HepG2 (cell line): ENCODE results near the gene ARHGAP36. TPM values are rescaled to one million over a fixed set of nuclear protein-coding genes. Genes with fewer than 3 reads are reported as not detected.

ENCODE experiments used
- ATAC-seq: fragments of 200-7000 bp; cut with Tn5 transposase; 3 replicates; pipeline ENCODE4 v1.9.1; 2020; ENCODE audit warnings: mild to moderate bottlenecking, moderate library complexity
- BruUV-seq: library from RNA; stranded (reverse); fragments of 400-500 nt; replicated peaks from 2 replicates; lab custom pipeline; 2021; lab: Mats Ljungman, UMichigan
- CTCF ChIA-PET: fragments of 300-600 bp; formaldehyde crosslinking; extraction: SDS; loops from one replicate; lab custom pipeline; 2021; ENCODE audit warnings: low total read pairs, inconsistent platforms, low intra/inter-chr PET ratio; lab: Yijun Ruan, JAX
- POLR2A ChIA-PET: fragments of 350-600 bp; sonication (Branson Sonifier 250); formaldehyde crosslinking; loops from one replicate; lab custom pipeline; 2020; ENCODE audit warnings: antibody characterized with exemption, inconsistent platforms; lab: Yijun Ruan, JAX
- DNase-seq: peaks from one replicate; pipeline ENCODE4 v3.0.0-alpha.2; 2015; ENCODE audit warnings: low spot score
- FAIRE-seq: peaks from 3 replicates; lab custom pipeline; 2011; peaks lifted over from hg19 to GRCh38; lab: Jason Lieb, UNC
- H2AFZ ChIP-seq: one replicate; pipeline ENCODE4 v1.6.1; 2011; ENCODE audit warnings: low read length, inconsistent platforms
- H3K27ac ChIP-seq: fragments of 300-600 bp; 3 replicates; pipeline ENCODE4 v1.8.0; 2011; ENCODE audit warnings: mixed run types, mild to moderate bottlenecking, mixed read lengths, low read length, inconsistent platforms; ENCODE audit not compliant: insufficient read depth; ENCODE audit errors: extremely low read length
- H3K27me3 ChIP-seq, 2 experiments: fragments of 200-600 bp in 1 of 2; 2 replicates in 1 of 2; 3 replicates in 1 of 2; pipeline versions ENCODE4 v1.6.0 to v1.8.0; 2011; ENCODE audit warnings: low read length in 2 of 2, mild to moderate bottlenecking in 2 of 2, moderate library complexity in 2 of 2, inconsistent platforms in 1 of 2; ENCODE audit not compliant: insufficient read depth in 2 of 2, control insufficient read depth in 1 of 2
- H3K36me3 ChIP-seq, 2 experiments: fragments of 200-600 bp in 1 of 2; replicated peaks in 1 of 2; 2 replicates in 1 of 2; 3 replicates in 1 of 2; pipeline versions ENCODE4 v1.5.1 to v1.8.0; 2011; ENCODE audit warnings: low read length in 2 of 2, inconsistent platforms in 1 of 2; ENCODE audit not compliant: insufficient read depth in 2 of 2, control insufficient read depth in 1 of 2
- H3K4me1 ChIP-seq: 2 replicates; pipeline ENCODE4 v1.5.1; 2012; ENCODE audit warnings: low read length, inconsistent platforms; ENCODE audit not compliant: insufficient read depth
- H3K4me2 ChIP-seq: 2 replicates; pipeline ENCODE4 v1.6.0; 2011; ENCODE audit warnings: low read depth, low read length, inconsistent platforms
- H3K4me3 ChIP-seq, 3 experiments: fragments of 200-600 bp in 1 of 3; sonication (generic), shearing (Covaris generic) in 1 of 3; replicated peaks in 1 of 3; 2 replicates each; pipeline ENCODE4 v1.5.1; 2011 to 2016; ENCODE audit warnings: low read length in 3 of 3, inconsistent platforms in 2 of 3, low read depth in 2 of 3, mild to moderate bottlenecking in 2 of 3, control low read depth in 1 of 3, mixed read lengths in 1 of 3; ENCODE audit not compliant: insufficient read depth in 1 of 3
- H3K79me2 ChIP-seq: one replicate; pipeline ENCODE4 v1.6.1; 2011; ENCODE audit warnings: low read length, inconsistent platforms; ENCODE audit not compliant: insufficient read depth
- H3K9ac ChIP-seq: 2 replicates; pipeline ENCODE4 v1.6.0; 2011; ENCODE audit warnings: mild to moderate bottlenecking, low read depth, low read length, inconsistent platforms; ENCODE audit not compliant: insufficient read depth
- H3K9me3 ChIP-seq: 2 replicates; pipeline ENCODE4 v1.5.1; 2012; ENCODE audit warnings: mild to moderate bottlenecking, low read length
- H4K20me1 ChIP-seq: 2 replicates; pipeline ENCODE4 v1.6.0; 2011; ENCODE audit warnings: inconsistent platforms, mild to moderate bottlenecking, low read length, moderate library complexity; ENCODE audit not compliant: insufficient read depth
- BCL6 ChIP-seq: IDR thresholded peaks from 2 replicates; pipeline ENCODE4 v1.6.1; 2016; ENCODE audit warnings: missing genetic modification reagents, missing compliant biosample characterization
- FOSL2 ChIP-seq: sonication (generic); formaldehyde crosslinking; IDR thresholded peaks from 2 replicates; pipeline ENCODE4 v1.4.0; 2020; ENCODE audit warnings: missing genetic modification reagents
- FOXK2 ChIP-seq: fragments of 450-650 bp; IDR thresholded peaks from 2 replicates; pipeline ENCODE4 v1.6.1; 2016
- HOXA5 ChIP-seq: sonication (generic); formaldehyde crosslinking; IDR thresholded peaks from 2 replicates; pipeline ENCODE4 v1.4.0; 2020; ENCODE audit warnings: missing genetic modification reagents
- IRF2 ChIP-seq: IDR thresholded peaks from 2 replicates; pipeline ENCODE4 v1.6.1; 2018; ENCODE audit warnings: missing genetic modification reagents, missing compliant biosample characterization
- NCOA5 ChIP-seq: sonication (generic); formaldehyde crosslinking; IDR thresholded peaks from 2 replicates; pipeline ENCODE4 v1.4.0; 2020; ENCODE audit warnings: missing genetic modification reagents
- NPAS2 ChIP-seq: sonication (generic); formaldehyde crosslinking; IDR thresholded peaks from 2 replicates; pipeline ENCODE4 v1.8.0; 2022; ENCODE audit warnings: mild to moderate bottlenecking, missing genetic modification reagents, borderline replicate concordance
- NR1H2 ChIP-seq: sonication (generic); formaldehyde crosslinking; IDR thresholded peaks from 2 replicates; pipeline ENCODE4 v1.8.1; 2022; ENCODE audit warnings: low read depth, missing genetic modification reagents, borderline replicate concordance
- RELA ChIP-seq: sonication (generic); formaldehyde crosslinking; IDR thresholded peaks from 2 replicates; pipeline ENCODE4 v1.4.0; 2020; ENCODE audit warnings: missing genetic modification reagents
- RFX3 ChIP-seq: IDR thresholded peaks from 2 replicates; pipeline ENCODE4 v1.6.1; 2016; ENCODE audit warnings: missing biosample characterization, missing genetic modification reagents
- RXRB ChIP-seq: IDR thresholded peaks from 2 replicates; pipeline ENCODE4 v1.6.1; 2016; ENCODE audit warnings: borderline replicate concordance, missing genetic modification reagents, missing compliant biosample characterization
- TCF7L2 ChIP-seq: IDR thresholded peaks from 2 replicates; pipeline ENCODE4 v1.6.1; 2011; ENCODE audit warnings: mild to moderate bottlenecking, low read depth, low read length, moderate library complexity
- ZBTB44 ChIP-seq: sonication (generic); formaldehyde crosslinking; IDR thresholded peaks from 2 replicates; pipeline ENCODE4 v1.4.0; 2020; ENCODE audit warnings: missing genetic modification reagents
- ZNF205 ChIP-seq: IDR thresholded peaks from 2 replicates; pipeline ENCODE4 v1.6.1; 2018; ENCODE audit warnings: missing biosample characterization, missing genetic modification reagents
- ZNF547 ChIP-seq: sonication (generic); formaldehyde crosslinking; IDR thresholded peaks from 2 replicates; pipeline ENCODE4 v1.5.1; 2020; ENCODE audit warnings: mild to moderate bottlenecking, missing genetic modification reagents
- ZZZ3 ChIP-seq: sonication (generic); formaldehyde crosslinking; IDR thresholded peaks from 2 replicates; pipeline ENCODE4 v1.4.0; 2020; ENCODE audit warnings: missing genetic modification reagents, mild to moderate bottlenecking, borderline replicate concordance
- WGBS: methylation state at CpG from one replicate; pipeline ENCODE4 v1.1.6; 2017; ENCODE audit warnings: low lambda C conversion rate; 5-methylcytosine and 5-hydroxymethylcytosine counted together
- in situ Hi-C: cut with HindIII; loops from 2 replicates; pipeline ENCODE4 v1.10.0; 2017; ENCODE audit warnings: low pct_unique_long_range_greater_than_20kb; ENCODE audit not compliant: extremely low pct_ligation_motif_present
- intact Hi-C: fragments of 100-400 bp; cut with micrococcal nuclease; formaldehyde crosslinking; loops from one replicate; pipeline ENCODE4 v1.10.0; 2022; ENCODE audit not compliant: unreplicated experiment
- polyA plus RNA-seq, 8 experiments: library from polyadenylated mRNA; depleted of rRNA in 3 of 8; stranded (reverse) in 7 of 8; unstranded in 1 of 8; fragments of >200 nt; fragmentation: Illumina TruSeq in 4 of 8; extraction: Trizol in 4 of 8; gene quantifications; 2 replicates each; pipeline versions ENCODE4 v1.2.1 to v1.2.3, GENCODE V29; 2011 to 2016; ENCODE audit warnings: low read depth in 4 of 8, missing spikeins in 1 of 8, mixed read lengths in 1 of 8; ENCODE audit not compliant: insufficient read depth in 1 of 8
- total RNA-seq, 5 experiments: library from RNA; depleted of rRNA; stranded (reverse); fragments of >200 nt; fragmentation: Illumina TruSeq; extraction: Trizol; gene quantifications; 2 replicates each; pipeline ENCODE4 v1.2.3, GENCODE V29; 2016; ENCODE audit warnings: low read depth in 1 of 5

ARHGAP36 gene
- total and polyA plus RNA-seq, 2 of the 13 experiments (the other 11 are each of a cell fraction or from before 2014, with no cell fraction given): not detected

GRCh38 chrX:131067216-131067615 lies 9.1 kb downstream of the ARHGAP36 start:
- no peaks in the 10 kb centered on the region for H3K79me2 ChIP-seq
- no peak overlapping the region for H3K4me2 ChIP-seq
- no peak overlapping the region for H3K9ac ChIP-seq
- no peak for DNase-seq
- H2AFZ ChIP-seq: no peak overlapping the region
- BruUV-seq: no TSS peak
- no peak overlapping the region for H3K27ac ChIP-seq
- H3K27me3 ChIP-seq: 0 out of 5 replicates have a peak, but pooled peaks cover 0 to 4% of the 10 kb centered on the region in 2 experiments
- TF ChIP-seq IRF2 (no peak), TCF7L2 (no peak), NCOA5 (CRISPR knock-in tag) (no peak), NPAS2 (no peak), FOSL2 (no peak)
- H3K9me3 ChIP-seq: no peaks in the 10 kb centered on the region
- FAIRE-seq: no peak
- no peaks in the 10 kb centered on the region for H3K36me3 ChIP-seq
- in situ Hi-C loops (loop anchor here (10.0 kb wide), 1 partner anchor 558 kb away; no protein-coding TSS in a partner anchor), intact Hi-C loops (loop anchor here (5.0 kb wide), 1 partner anchor 300 kb away; no protein-coding TSS in a partner anchor)
- ChIA-PET CTCF (no interaction called here), POLR2A (no interaction called here)
- H3K4me3 ChIP-seq: no peak overlapping the region
- H3K4me1 ChIP-seq: no peaks in the 10 kb centered on the region
- no CpG with 5 or more reads among the region's 19 CpGs for WGBS
- H4K20me1 ChIP-seq: no peaks in the 10 kb centered on the region
- no peak for ATAC-seq

- Histone ChIP-seq H4K20me1 (no peaks in the 10 kb centered on the region), H3K4me2 (no peak overlapping the region), H3K27me3 (0 out of 5 replicates have a peak, but pooled peaks cover 0 to 4% of the 10 kb centered on the region in 2 experiments), H3K79me2 (no peaks in the 10 kb centered on the region), H3K36me3 (no peaks in the 10 kb centered on the region), H3K27ac (no peak overlapping the region), H3K9ac (no peak overlapping the region), H3K4me3 (no peak overlapping the region), H3K9me3 (no peaks in the 10 kb centered on the region), H2AFZ (no peak overlapping the region), H3K4me1 (no peaks in the 10 kb centered on the region)
- ATAC-seq (no peak), DNase-seq (no peak), FAIRE-seq (no peak)
- intact Hi-C loops: loop anchor here (2.0 to 5.0 kb wide), 2 partner anchors 299 to 565 kb away; no protein-coding TSS in a partner anchor
- ChIA-PET POLR2A (no interaction called here), CTCF (interaction anchor here (1.6 kb wide), 1 partner anchor 566 kb away, joined by 7 read pairs; no protein-coding TSS in a partner anchor)
- in situ Hi-C loops: loop anchor here (10.0 kb wide), 1 partner anchor 557 kb away; no protein-coding TSS in a partner anchor
- 49% methylated on average over 22 of the region's 41 CpGs for WGBS
- BruUV-seq: no TSS peak
- no peak for TF ChIP-seq ZZZ3 (CRISPR knock-in tag)
- no peak for TF ChIP-seq HOXA5 (CRISPR knock-in tag)
- no peak for TF ChIP-seq ZNF205
- TF ChIP-seq NR1H2 (CRISPR knock-in tag): no peak
- TF ChIP-seq RXRB (CRISPR knock-in tag): no peak
- no peak for TF ChIP-seq RELA (CRISPR knock-in tag)
- TF ChIP-seq RFX3 (CRISPR knock-in tag): no peak
- no peak for TF ChIP-seq ZNF547 (CRISPR knock-in tag)
- TF ChIP-seq FOXK2: no peak
- no peak for TF ChIP-seq ZBTB44 (CRISPR knock-in tag)
- no peak for TF ChIP-seq BCL6
Observed at GRCh38 chrX:131067846-131068745, 9.9 kb downstream of the ARHGAP36 start.
